ENCODE measurements around the gene KRT9.
A peak's percentile ranks its signal among the peaks of the same experiment; 100 is the strongest.
"Not testable (repeated sequence)": the region's sequence is repeated elsewhere in the genome, so short reads cannot be mapped to it uniquely, and the experiment has no call there.

Gene KRT9

DNA sequence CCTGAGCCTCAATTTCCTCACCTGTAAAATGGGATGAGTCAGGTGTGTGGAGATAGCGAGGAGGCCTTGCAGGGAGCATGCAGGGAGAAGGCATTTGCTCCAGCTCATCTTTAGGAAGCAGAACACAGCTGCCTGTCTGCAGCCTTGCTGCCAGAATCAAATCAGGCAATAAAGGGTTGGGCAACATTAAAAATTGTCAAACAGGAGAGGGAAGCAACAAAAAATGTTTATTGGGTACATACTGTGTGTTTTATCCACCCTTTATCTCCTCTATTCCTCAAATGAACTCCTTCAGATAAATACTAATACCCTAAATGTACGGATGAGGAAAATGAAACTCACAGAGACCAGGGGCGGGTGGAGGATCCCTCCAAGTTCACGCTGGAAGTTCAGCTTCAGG, 28.5 kb upstream of the KRT9 start:
- no peak for DNase-seq

DNA sequence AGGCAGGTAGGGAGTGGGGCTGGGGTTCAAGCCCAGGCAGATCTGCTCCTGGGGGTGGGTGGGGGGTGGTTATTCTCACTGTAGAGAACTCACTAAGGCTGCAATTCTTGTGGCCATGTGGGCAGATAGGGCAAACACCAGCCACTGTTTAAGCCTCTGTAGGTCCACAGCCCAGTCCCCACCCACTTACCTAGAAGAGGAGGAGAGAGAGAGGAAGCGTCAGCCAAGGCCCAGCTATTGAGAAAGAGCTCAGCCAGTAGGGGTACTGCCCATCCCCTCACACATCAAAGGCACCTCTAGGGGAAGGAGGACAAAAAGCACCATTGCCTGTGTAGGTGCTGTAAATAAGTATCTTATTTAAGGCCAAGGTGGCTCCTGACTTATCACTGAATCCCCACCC, 27.8 kb upstream of the KRT9 start:
- no peak for DNase-seq

DNA sequence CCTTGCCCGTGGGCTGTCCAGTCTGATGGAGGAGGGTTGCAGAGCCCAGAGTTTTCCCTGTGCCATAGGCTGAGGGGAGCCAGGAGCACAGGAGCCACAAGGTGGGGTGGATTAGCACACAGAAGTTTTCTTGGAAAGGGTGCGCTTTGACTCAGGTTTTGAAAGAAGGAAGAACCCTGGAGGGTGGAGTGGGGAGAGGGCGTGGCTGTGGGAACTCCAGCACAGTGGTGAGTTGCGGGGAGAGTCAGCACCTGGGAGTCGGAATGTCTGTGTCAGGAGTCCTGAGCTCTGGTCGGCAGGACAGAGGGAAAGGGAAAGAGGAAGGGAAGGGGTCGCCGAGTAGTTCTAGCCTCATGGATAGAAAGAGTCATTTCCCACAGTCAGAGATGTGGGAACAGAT, 23.7 kb upstream of the KRT9 start:
- DNase-seq, result no peak

DNA sequence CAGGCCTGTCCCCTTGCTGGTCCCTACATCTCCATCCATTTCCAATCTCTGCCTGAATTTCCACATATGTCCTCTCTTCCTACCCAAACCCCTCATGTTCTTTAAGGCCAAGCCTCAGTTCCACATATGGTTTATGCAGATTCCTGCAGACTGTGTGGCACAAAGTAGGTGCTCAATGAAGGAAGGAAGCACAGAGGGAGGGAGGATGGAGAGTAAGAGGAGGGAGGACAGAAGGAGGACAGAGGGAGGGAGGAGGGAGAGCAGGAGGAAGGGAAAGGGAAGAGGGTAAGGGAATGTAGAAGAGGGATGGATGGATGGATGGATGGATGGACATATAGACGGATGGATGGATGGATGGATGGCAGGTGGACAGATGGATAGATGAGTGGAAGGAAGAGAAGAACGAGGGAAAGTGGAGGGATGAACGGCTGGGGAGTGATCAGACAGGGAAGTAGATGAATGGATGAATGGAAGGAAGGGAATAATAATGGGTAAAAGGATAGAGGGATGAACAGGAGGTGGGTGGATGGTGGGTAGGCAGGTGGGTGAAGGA, 22.6 kb upstream of the KRT9 start:
- no peak for DNase-seq

DNA sequence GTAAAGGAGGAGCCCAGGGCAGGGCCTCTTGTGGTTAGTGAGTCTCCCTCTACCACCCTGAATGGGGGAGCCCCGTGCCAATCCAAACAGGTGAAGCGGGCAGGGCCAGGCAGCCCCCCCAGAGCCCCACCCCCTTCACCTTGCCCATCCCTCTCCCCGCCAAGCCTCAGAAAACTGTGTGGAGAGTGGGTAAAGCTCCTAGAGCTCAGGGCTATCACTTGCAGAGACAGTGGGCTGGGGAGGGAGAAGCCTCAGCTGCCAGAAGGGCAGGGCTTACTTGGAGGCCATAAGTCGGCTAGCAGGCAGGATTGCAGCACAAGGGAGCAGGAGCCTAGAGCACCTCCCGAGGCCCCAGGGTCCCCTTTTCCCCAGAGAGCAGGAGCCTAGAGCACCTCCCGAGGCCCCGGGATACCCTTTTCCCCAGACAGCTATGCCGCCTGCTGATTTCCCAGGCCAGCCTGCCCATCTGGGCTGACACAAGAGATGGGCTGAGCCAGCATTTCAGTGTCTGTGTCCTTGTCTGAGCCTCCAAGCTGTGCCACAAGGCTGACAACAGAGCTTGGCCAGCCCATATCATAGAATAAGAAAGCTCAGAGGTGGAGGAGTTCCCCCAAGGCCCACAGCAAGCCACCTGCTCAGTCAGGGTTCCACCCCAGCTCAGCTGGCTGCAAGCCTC, 21.6 kb upstream of the KRT9 start:
- DNase-seq, result no peak

DNA sequence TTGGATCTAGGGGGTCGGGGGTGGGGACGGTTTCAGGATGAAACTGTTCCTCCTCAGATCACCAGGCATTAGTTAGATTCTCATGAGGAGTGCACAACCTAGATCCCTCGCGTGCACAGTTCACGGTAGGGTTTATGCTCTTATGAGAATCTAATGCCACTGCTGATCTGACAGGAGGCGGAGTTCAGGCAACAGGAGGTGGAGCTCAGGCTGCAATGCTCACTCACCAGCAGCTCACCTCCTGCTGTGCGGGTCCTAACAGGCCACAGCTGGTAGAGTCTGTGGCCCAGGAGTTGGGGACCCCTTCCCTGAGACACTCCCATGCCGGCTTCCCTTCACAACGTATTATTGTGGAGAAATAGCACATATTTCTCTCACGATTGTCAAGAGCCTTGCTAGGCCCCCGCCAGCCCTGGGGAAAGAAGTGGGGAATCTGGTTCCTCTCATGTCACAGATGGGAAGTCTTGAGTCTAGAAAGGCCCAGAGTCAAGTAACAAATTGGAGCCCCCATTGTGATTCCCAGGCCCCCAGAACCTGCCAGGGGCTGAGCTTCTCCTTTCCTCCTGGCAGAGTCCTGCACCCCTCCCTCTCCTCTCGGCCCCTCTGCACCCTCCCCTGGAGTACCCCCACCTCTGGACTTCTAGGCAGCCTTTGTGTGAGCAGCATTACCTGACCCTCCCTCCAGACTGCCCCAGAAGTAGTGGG, 20.9 kb upstream of the KRT9 start:
- no peak for DNase-seq

DNA sequence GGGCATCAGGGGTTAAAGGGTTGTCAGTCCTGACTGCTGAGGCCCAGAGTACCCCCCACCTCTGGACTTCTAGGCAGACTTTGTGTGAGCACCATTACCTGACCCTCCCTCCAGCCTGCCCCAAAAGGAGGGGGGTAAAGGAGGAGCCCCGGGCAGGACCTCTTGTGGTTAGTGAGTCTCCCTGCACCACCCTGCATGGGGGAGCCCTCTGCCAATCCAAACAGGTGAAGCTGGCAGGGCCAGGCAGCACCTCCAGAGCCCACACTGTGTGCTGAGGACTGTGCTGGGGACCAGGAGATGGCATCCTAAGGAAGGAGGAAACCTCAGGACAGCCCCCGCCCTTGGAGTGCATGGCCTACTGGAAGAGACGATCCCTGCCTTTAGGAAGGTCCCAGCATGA, 17.4 kb upstream of the KRT9 start:
- no peak for DNase-seq

DNA sequence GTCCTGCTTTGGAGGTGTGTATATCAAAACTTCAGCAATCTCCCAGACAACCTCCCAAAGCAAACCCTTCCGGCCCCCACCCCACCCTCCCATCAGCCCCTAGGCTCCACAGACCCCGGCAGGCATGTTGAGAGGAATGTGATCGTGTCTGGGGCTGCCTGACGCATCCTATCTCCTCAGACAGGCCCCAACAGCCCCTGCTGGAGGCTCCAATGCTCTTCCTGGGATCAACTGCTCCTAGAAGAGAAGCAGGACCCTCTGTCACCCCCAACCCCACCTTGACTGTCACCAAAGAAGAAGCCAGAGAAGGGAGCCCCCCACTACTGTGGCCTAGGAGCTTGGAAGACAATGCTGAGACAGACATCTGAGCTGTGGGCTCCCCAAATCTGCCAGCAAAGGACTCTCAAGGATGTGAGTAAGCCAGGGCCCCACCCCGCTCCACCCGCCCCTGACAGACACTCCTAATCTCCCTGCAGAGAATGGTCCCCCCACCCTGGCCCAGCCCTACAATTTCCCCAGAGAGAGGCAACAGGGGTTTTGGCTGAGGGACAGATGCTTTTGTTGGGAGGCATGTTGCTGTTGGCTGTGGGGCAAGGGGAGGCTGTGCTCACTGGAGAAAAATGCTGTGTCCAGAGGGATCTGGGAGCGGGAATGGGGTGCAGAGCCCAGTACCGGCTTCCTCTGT, 16.4 kb upstream of the KRT9 start:
- DNase-seq, result no peak

DNA sequence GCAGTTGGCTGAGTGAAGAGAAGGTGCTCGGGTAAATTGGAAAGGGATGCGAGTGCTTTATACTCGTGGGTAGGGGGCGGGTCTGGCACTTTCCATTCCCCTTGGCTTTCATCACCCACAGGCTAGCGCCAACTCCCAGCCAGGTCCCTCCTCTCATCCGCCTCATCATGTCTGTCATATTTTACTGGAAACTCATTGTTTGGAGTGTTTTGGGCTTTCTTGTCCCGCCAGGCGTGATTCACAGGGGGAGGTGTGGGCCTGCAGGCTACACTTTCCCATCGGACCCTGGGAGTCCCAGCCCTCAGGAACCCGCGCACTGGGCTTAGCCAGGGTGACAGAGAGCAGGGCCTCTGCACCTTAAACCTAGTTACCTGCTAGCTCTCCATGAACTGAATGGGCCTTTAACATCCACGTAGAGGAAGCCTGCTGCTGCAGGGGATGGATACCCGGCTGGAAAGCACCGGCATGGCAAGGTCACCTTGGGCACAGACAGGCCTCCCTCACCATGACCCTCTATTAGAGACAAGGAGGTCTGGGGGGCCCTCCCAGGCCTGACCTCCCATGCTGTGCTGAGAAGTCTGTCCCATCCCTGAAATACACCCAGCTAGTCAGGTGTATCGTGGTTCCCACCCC, 15.1 kb upstream of the KRT9 start, which contains the start of gene KRT14:
TSS of gene KRT14 (minus strand) at position 33 of the 633 bp plus-strand sequence. CDS start 61 bp downstream, outside the sequence.
- no peak for DNase-seq

DNA sequence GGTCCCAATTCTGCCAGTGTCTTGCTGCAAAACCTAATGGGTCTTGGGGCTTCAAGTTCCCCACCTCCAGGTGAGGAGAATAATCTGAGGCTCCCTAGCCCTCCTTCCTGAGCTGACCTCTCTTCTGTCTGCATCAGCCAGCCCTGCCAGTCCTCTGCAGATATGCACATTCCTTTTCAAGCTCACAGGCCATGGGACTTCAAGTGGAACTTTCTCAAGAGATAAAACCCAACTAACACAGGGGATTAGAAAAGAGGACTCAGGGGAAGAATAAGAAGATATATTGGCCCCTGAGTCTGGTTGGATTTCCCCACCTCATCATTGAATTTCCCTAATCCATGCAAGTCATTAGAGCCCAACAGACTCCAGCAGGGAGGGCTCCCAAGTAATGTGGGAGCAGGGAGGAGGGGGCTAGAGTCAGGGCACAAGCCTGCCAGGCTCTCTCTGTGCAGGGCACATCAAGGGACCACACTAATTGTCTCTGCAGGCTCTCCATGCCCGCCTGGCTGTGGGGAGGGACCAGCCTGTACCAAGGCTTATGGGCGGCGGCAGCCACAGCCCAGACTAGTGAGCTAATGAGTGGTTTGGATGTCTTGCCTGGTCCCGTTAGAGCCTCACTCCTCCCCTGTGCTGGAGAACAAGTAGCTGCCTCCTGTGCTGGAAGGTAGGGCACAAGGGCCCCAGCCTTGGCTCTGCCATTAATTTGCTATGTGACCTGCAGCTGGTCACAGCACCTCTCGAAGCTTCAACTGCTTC, 13.6 kb upstream of the KRT9 start:
- no peak for DNase-seq

DNA sequence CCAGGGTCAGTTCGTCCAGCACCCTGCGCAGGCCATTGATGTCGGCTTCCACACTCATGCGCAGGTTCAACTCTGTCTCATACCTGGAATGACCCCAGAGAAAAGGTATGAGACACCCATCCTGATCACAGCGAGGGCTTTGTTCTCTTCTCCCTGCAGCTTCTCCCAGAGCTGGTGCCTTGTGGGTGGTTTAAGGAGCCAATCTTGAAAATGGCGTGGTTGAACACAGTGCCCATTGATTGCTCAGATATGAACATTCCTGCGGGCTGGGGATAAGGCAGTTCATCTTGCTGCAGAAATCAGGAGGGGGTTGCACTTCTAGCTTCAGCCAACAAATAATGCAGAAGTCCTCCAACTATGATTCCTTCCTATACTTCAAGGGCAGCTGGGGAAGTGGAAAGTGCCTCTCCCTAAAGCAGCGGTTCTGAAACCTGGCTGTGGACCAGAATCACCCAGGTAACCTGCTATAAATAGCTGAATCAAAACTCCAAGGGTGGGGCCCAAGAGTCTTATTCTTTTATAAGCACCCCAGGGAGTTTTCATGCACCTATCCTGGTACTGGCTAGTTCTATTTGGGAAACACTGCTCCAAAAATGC, 12.6 kb upstream of the KRT9 start:
- DNase-seq, result not testable (repeated sequence)

DNA sequence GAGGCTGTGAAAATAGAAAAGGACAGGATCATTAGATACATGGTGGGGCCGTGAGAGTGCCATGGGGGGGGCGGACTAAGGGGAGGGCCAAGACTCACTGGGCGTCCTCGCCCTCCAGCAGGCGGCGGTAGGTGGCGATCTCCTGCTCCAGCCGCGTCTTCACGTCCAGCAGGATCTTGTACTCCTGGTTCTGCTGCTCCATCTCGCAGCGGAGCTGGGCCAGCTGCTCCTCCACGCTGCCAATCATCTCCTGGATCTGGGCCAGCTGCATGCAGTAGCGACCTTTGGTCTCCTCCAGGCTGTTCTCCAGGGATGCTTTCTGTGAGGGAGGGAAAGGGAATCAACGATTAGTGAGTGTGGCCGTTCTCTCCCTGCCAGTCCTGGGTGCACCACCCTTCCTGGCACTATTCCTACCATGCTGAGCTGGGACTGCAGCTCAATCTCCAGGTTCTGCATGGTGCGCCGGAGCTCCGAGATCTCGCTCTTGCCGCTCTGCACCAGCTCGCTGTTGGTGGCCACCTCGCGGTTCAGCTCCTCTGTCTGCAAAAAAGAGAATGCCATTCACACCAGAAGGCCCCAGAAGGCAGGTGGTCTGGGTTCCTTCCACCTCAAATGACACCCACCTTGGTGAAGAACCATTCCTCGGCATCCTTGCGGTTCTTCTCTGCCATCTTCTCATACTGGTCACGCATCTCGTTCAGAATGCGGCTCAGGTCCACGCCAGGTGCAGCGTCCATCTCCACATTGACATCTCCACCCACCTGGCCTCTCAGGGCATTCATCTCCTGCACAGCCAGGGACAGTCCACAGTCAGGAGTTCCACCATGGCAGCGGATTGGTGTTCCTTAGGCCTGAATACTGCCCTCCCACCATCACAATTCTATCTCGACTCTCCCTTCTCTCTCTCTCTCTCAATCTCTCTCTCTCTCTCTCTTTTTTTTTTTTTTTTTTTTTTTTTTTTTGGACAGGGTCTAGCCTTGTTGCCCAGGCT, 11.6 kb upstream of the KRT9 start:
- DNase-seq, result no peak

DNA sequence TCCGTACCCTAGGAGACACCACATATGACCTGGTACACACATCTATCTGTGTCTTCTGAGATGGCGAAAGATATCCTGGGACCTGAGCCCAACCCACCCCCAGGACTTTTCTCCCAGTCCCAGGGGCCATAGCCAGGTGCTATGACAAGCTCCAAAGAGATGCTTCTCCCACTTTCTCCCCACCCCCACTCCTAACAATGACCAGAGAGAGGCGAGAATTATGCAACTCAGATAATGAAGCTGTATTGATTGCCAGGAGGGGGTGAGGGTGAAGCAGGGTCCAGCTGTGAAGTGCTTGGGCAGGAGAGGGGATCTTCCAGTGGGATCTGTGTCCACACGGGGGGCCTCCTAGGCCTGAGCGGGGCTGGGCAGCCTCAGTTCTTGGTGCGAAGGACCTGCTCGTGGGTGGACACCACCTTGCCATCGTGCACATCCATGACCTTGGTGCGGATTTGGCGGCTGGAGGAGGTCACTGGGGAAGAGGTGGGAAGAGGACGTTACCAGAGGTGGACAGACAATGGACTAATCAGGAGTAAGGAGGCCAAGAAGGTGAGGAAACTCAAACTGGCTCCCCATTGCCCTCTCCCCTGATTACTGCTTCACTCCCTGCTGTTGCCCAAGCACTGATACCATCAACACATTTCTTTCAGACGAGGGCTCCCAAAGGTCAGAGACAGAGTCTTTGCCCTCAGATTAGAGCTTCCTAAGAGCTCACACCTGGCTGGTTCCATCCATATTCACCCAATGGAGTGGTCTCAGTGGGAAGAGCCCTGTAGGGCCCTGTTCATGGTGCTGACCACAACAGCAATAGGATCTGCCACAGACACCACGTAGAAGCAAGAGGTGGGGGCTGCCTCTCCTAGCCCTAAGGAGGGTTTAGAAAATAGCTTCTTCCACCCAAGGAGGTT, 10.5 kb upstream of the KRT9 start:
- DNase-seq, result not testable (repeated sequence)

DNA sequence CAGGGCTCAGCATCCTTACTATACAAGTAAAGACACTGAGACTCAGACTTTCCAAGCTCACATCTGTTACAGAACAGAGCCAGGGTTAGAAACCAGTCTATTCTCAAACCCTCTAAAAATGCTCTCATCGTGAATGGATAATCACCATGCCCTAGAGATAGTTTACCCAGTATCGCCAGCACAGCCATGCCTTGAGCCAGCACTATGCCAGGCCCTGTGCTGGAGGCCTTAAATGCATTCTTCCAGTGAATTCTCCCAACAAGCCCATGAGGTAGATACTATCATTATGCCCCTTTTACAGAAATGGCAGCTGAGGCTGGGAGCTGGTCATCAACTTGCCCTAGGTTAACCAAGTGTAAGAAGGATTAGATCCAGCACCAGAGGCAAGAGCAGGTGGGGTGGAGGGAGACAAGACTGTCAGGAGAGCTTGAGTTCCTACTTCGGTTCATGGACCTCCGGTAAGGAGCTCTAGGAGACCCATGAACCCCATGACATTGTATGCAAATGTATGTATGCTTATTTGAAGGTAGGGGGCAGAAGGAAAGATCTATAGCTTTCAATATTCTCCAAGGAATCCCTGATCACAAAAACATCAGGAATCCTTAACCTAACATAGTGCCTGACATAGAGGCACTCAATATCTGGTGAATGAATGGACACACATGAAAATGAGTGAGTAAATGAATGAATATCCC, 9.7 kb upstream of the KRT9 start:
- no peak for DNase-seq

DNA sequence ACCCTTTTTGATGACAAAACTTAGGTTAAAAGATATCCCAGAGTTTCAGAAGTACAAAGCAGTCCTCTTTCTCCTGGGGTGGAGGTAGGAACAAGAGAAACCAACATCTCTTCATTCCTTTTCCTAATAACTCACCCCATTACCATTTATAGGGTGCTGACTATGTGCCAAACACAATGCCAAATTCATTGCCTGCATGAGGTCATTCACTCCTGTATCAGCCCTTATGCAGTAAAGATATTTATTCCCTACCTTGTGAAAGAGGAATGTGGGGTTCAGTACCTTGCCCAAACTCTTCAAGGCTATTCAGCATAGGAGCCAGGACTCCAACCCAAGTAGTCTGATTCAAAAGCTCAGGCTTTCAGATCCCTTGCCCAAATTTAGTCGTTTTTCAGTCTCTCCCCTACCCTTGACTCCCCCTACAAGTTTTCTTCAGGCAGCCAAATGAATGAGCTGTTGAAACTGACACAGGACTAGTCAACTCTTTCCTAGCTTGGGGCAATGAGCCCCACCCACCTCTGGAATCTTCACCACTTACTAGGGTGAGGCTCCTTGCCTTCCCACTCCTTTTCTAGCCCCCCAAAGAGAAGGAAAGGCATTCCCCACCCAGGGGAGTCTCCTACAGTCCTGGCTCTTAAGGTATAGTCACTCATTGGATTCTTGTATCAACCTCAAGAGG, 9.0 kb upstream of the KRT9 start:
- no peak for DNase-seq

DNA sequence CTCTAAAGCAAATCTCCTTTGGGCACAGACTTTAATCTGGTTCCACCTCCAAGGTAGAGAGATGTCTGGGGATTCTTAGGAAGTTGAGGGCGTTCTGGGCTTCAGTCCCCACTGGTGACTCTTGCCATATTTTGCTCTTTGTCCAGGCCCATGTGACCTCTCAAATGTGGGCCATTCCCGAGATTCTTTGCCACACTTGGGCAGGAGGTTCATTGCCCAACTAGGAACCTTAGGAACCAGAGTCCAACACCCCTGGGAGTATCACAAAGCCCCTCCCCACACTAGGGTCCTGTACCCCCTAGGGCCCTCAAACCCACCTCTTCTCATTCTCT, 8.4 kb upstream of the KRT9 start:
- no peak for DNase-seq

DNA sequence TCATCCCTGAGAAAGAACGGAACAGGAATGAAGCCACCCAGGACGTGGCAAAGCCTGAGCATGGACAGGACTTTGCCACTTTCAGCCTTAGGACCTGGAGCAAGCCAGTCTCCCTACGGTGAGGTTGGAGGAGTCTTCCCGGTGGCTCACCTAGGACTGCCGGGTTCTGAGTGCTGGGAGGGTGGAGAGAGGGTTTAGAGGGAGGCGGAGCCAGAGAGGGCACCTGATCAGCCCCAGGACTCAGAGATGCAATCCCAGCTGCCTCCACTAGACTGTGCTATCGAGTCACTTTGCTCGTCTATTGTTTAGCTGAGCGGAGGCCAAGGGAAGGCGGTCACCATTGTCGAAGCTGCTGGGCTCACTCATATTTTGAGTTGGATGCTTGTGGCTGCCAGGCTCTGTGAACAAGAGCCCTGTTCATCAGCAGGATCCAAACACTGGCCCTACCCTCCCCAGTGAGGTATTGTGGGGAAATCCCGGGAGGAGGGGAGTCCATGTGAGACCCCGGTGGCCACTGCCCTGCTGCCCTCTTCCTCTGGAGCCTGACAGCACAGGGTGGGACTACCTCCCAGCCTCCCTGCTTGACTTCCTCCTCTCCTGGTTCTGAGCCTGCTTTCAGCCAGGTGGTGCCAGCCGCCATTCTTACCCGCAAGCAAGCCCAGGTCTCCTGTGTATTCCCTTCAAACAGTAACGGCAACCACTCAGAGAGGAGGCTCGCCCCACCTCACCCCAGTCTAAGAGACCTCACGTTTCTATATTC, 7.8 kb upstream of the KRT9 start:
- peak; percentile 70 for DNase-seq

DNA sequence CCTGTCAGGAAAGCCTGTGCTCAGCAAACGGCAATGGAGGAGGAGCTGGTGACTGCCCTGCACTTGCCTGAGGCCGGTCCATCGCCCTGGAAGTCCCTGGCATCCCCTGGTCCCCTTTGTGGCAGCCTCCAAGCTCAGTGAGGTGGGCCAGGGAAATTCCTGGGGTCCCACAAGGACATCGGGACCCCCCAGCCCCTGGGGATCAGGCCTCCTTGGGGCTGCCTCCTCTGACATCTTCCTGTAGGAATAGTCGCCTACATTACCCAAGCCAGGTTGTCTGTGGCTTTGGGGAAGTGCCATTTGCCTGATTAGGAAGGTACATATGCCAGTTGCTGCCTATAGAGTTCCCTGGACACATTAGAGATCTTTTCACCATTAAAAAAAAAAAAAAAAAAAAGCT, 7.1 kb upstream of the KRT9 start:
- no peak for DNase-seq
